HG03039 (cell line): ENCODE results near the gene GLI3.

Source experiments
- ATAC-seq: cut with Tn5 transposase; IDR thresholded peaks from one replicate; pipeline ENCODE4 v1.9.1; 2021; ENCODE audit warnings: mild to moderate bottlenecking, moderate library complexity; ENCODE audit not compliant: unreplicated experiment

GLI3 gene

DNA sequence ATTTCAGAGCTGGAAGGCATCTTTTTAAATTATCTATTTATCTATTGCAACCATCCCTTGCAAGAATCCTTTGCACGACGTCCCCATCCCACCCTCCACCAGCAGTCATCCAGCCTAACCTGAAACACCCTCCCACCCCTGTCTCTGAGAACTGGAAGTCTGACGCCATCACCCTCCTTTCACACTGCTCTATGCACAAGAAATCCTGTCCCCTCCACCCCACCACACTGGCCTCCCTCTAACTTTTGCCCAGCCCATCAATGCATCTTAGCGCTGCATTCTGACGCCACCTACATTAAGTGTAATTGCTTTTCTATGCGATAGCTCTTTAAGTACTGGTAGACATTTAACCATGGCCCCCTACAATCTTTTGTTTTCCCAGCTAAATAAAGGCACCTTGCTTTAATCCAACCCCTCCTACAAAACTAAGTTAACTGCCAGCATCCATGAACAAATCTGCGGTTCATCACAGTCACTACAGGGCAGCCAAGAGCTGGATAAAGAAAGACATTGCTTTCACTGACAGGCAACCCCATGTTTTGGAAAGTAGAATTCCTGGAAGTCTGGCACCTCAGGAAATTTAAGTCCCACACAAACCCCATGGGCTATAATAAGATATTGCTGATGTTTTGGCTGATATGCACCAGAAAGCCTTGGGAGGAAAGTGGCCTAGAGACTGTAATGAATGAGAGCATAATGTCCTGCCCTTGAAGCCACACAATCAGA, 128.0 kb downstream of the GLI3 start:
- no peak for ATAC-seq

GRCh38 chr7:42107484-42108240, 129.3 kb downstream of the GLI3 start:
- no peak for ATAC-seq

GRCh38 chr7:42106562-42106961, 130.4 kb downstream of the GLI3 start:
- ATAC-seq: no peak

GRCh38 chr7:42105554-42106358, 131.3 kb downstream of the GLI3 start:
- ATAC-seq: no peak

- ATAC-seq: no peak
These were observed 132.3 kb downstream of the GLI3 start for GRCh38 chr7:42104694-42105093.

- ATAC-seq: no peak
These were observed 132.8 kb downstream of the GLI3 start for GRCh38 chr7:42104231-42104630.

DNA sequence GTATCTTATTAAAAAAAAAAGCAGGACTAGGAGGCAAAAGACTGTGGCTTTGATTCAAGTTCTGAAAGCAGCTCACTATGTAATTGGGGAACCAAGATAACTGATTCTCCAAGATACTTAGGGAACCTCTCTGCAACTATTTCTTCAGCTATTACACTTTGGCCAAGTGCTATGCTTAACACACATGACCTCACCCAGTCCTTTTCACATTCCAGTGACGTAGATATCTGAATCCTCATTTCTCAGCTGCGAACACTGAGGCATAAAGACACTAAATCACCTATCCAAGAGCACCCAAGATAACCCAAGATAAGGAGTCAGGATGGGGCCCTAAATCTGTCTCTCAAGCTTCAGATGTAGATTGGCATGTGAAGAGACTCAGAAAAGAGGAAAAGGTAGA, 133.6 kb downstream of the GLI3 start:
- ATAC-seq: no peak

DNA sequence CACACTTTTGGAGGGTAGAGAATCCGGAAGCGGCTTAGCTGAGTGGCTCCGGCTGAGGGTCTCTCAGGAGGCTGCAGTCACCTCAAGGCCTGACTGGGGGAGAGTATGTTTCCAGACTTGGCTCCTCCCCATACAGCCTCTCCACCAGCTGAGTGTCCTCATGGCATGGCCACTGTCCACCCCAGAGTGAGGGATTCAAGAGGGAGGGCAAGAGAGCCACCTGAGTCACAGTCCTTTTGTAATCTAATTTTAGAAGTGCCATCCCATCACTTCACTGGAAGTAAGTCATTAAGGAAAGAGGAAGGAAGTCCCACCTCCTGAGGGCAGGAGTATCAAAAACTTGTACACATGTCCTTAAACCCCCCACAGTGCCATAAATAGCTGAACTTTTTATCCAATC, 134.0 kb downstream of the GLI3 start:
- ATAC-seq: no peak

GRCh38 chr7:42102301-42102700, 134.7 kb downstream of the GLI3 start:
- no peak for ATAC-seq

DNA sequence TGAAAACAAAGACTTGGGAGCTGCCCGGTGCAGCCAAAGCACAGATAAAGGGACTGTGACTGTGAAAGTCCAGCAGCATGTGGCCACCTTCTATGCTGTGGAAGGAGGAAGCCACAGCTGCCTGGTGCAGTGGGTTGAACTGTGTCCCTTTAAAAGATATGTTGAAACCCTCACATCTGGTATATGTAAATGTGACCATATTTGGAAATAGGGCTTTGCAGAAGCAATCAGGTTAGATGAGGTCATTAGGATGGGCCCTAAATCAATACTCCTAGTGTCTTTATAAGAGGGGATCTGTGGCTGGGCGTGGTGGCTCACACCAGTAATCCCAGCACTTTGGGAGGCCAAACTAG, 136.9 kb downstream of the GLI3 start:
- ATAC-seq: no peak

DNA sequence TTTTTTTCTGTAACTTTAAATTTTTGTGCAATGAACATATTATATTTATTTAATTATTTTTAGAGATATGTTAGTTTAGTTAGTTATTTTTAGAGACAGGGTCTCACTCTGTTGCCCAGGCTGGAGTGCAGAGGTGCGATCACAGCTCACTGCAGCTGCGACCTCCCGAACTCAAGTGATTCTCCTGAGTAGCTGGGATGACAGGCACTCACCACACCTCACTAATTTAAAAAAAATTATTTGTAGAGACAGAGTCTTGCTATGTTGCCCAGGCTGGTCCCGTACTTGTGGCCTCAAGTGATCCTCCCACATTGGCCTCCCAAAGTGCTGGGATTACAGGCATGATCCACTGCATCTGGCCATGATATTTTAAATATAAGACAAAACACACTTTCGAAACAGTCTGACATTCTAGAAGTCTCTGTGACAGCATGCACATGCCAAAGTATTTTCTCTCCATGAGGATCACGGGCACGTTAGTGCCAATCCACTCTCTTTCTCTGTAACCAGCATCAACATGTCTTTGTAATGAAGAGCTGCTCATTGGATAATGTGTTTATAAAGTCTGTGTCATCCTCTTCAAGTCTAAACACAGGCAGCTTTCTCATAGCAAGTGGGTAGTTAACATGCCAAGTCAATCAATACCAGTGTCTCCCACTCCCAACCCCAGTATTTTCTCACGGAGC, 137.4 kb downstream of the GLI3 start:
- ATAC-seq: no peak

GRCh38 chr7:42099066-42099465, 137.9 kb downstream of the GLI3 start:
- no peak for ATAC-seq

- ATAC-seq: no peak
These were observed 139.3 kb downstream of the GLI3 start for GRCh38 chr7:42097752-42098151.

GRCh38 chr7:42096681-42097561, 140.1 kb downstream of the GLI3 start:
- no peak for ATAC-seq

DNA sequence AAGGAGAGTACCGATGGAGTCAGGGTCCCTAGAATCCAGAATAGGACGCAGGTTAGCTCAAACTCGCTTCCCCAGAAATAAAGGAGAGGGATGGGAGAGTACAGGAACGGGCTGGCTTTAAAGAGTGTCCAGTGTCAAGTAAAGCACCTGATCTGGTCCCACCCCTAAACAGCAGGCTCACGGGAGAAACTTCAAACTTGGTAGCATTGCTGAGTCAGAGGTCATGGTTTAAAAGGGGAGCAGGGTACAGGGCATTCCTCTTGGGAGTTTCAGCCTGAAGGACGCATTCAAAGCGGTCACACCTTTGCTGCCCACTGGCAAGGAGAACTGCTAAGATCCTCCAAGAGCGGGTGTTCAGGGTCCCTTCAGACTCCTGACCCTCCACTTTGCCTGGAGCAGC, 140.7 kb downstream of the GLI3 start:
- no peak for ATAC-seq

DNA sequence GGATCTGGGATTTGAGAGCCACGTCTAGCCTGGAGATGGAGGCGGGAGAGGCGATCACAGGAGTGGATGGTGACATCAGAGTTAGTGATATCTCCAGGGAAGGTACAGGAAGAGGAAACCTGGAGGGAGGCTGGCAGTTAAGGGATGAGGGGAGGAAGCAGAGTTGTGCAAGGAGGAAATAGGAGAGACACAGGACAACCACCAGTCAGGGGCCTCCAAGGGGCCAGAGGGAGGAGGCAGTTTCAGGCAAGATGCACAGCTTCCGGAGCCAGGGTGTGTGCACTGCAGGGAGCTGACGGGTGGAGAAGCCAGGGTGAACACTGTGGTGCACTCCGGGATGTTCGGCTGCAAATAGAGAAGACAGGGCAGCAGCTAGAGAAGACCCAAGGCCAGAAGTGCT, 141.2 kb downstream of the GLI3 start:
- ATAC-seq: no peak

DNA sequence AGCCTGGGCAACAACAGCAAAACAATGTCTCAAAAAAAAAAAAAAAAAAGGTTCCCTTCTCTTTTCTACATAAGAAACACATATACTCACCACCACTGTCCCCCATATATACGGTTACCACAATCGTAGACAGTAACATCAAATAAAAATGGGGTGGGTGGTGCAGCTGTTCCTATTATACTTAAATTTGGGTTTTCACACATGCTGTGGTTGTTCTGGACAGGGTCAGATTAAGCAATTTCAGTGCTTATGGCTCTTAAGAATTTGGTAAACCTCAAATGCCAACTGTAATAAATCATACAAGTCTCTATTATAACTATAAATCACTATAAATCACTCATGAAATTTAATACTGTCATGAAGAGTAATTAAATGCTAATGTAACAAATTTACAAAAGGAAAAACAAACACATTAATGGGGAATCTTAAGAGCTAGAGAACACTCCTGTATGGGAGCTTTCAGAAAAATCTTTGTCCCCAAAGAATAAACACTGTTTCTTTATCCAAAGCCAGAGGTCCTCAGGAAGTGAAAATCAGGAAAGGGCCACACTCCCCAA, 143.6 kb downstream of the GLI3 start:
- ATAC-seq: no peak

DNA sequence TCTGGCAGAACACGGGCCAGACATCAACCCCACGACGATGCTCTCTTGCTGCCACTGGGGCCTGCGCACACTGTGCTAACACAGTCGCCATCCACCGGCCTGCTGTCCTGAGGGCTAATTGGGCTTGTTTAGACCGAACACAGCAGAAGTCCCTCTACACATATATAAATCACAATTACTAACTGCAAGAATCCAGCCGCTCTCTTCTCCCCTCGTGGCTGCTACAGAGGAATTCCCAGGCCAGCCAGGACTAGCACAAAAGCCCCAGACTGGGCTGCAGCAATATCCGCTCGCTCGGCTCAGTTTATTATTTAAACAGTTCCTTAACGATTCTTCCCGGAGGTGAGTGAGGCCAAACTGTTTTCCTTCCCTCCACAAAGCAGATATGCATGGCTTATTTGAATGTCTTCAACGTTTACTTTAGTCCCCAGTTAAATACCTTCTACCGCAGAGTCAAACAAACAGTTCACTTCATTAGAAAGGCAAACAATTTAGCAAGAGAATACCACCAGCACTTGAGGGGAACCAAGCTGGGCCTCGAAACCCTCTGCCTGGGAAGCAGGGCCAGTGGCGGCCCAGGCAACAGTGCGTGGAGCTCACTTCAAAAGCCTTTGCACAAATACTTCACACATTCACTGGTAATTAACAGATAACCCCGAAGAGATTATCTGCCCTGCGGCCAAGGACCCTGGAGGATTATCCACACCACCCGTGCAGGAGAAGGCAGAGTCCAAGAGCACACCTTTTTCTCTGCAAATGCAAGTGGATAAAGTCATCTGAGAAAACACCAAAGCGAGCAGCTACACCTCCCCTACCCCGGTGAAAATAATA, 145.3 kb downstream of the GLI3 start:
- ATAC-seq: no peak

- no peak for ATAC-seq
These were observed 146.2 kb downstream of the GLI3 start for GRCh38 chr7:42090806-42091205.
